LNCaP clone FGC (cell line): ENCODE results near the gene CDC73.
"Not testable (repeated sequence)": the region's sequence is repeated elsewhere in the genome, so short reads cannot be mapped to it uniquely, and the experiment has no call there.

ENCODE experiments used
- DNase-seq: peaks from one replicate; pipeline ENCODE4 v3.0.0-alpha.2; 2011; ENCODE audit warnings: low read depth
- H3K4me3 ChIP-seq: 2 replicates; pipeline ENCODE4 v1.5.1; 2011; ENCODE audit warnings: mild to moderate bottlenecking, low read depth, low read length, control low read depth
- TF ChIP-seq, protein P1 (sequence below): IDR thresholded peaks from 2 replicates; pipeline ENCODE4 v1.5.1; 2012; ENCODE audit warnings: mild to moderate bottlenecking; ENCODE audit not compliant: control insufficient read depth, insufficient read depth; ENCODE audit errors: extremely low read depth

Gene CDC73

GRCh38 chr1:193216920-193217319, 95.1 kb downstream of the CDC73 start:
- no peak overlapping the region for H3K4me3 ChIP-seq
- no peak for DNase-seq
- TF ChIP-seq, protein P1, sequence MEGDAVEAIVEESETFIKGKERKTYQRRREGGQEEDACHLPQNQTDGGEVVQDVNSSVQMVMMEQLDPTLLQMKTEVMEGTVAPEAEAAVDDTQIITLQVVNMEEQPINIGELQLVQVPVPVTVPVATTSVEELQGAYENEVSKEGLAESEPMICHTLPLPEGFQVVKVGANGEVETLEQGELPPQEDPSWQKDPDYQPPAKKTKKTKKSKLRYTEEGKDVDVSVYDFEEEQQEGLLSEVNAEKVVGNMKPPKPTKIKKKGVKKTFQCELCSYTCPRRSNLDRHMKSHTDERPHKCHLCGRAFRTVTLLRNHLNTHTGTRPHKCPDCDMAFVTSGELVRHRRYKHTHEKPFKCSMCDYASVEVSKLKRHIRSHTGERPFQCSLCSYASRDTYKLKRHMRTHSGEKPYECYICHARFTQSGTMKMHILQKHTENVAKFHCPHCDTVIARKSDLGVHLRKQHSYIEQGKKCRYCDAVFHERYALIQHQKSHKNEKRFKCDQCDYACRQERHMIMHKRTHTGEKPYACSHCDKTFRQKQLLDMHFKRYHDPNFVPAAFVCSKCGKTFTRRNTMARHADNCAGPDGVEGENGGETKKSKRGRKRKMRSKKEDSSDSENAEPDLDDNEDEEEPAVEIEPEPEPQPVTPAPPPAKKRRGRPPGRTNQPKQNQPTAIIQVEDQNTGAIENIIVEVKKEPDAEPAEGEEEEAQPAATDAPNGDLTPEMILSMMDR, result no peak

- no peak overlapping the region for H3K4me3 ChIP-seq
- DNase-seq, result no peak
- TF ChIP-seq, protein P1, result no peak
Observed at GRCh38 chr1:193219391-193219790, 97.6 kb downstream of the CDC73 start.

DNA sequence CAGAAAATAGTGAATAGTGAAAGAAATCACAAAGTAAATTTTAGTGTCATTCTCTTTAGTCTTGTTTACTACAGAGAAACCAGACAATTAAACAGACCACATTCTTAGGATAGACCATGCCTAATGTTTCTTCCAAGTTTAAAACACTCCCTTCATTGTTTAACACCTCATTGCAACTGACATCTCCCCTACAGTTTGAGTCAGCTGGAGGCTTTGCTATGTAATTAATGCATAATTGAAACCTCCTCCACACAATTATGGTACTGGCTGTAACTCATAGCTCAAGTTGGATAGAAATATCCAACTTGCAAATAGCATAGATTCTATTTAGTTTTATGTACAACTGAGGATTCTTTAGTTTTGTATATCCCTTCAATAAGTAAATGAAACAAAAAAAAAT, 99.8 kb downstream of the CDC73 start:
- H3K4me3 ChIP-seq, result no peak overlapping the region
- no peak for DNase-seq
- TF ChIP-seq, protein P1, result no peak

DNA sequence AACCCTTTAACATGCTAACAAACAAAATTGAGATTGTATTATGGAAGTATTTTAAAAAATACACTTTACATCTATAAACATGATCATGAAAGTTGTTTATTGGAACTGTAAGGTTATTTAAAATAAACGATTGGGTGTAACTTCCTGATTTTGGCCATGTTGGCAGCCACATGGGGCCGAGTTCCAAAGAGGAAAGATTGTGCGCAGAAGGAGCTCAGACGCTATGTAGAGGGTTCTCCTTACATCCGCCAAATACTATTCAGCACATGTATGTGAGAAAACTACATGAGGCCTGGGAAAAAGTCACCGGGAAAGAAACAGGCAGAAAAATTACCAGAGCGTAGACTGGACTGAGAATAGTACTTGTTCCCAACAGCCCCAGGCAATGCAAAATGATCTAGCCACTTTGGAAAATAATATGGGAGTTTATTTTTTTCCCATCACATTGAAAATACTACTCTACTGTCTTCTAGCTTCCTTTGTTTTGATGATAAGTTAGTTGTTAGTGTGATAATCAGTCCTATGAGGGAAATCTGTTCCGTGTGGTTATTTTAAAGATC, 100.3 kb downstream of the CDC73 start:
- TF ChIP-seq, protein P1, result no peak
- no peak overlapping the region for H3K4me3 ChIP-seq
- no peak for DNase-seq

- no peak overlapping the region for H3K4me3 ChIP-seq
- DNase-seq, result no peak
- TF ChIP-seq, protein P1, result no peak
Observed at GRCh38 chr1:193229136-193229535, 107.3 kb downstream of the CDC73 start.

GRCh38 chr1:193231146-193231545, 109.3 kb downstream of the CDC73 start:
- H3K4me3 ChIP-seq, result not testable (repeated sequence)

GRCh38 chr1:193234530-193234929, 112.7 kb downstream of the CDC73 start:
- TF ChIP-seq, protein P1, result no peak
- DNase-seq, result no peak
- H3K4me3 ChIP-seq, result no peak overlapping the region

More at GRCh38 chr1:193231146-193231545, 109.3 kb downstream of the CDC73 start:
- DNase-seq, result not testable (repeated sequence)
